ENCODE results near the gene LDHA.
"Not testable (repeated sequence)": the region's sequence is repeated elsewhere in the genome, so short reads cannot be mapped to it uniquely, and the experiment has no call there.

LDHA gene

GRCh38 chr11:18394928-18395734 lies 768 bp downstream of the LDHA start:
- DNase-seq: no peak

DNA sequence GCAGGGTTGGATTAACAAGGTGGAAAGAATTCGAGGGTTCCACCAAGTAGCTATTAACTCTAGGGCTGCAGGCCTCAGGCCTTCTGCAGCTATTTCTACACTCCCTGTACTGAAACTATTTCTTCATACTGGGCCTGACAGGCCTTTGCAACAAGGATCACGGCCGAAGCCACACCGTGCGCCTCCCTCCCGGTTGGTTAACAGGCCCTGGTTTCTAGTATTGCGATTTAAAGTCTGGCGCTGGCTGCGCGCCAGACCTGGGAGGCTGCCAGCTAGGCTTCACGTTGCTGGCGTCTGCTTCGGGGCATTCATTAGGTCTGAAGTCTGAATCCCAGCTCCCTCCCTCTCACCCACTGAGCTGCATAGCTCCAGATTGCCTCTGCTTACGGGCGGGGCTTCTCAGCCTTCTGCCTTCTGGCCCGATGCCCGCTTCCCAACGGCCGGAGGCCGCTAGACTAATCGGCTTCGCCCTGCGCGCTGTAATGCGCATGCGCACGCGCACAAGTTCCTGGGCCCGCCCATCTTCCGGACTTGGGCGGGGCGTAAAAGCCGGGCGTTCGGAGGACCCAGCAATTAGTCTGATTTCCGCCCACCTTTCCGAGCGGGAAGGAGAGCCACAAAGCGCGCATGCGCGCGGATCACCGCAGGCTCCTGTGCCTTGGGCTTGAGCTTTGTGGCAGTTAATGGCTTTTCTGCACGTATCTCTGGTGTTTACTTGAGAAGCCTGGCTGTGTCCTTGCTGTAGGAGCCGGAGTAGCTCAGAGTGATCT lies 1.6 kb downstream of the LDHA start:
- DNase-seq: peak; percentile 97

DNA sequence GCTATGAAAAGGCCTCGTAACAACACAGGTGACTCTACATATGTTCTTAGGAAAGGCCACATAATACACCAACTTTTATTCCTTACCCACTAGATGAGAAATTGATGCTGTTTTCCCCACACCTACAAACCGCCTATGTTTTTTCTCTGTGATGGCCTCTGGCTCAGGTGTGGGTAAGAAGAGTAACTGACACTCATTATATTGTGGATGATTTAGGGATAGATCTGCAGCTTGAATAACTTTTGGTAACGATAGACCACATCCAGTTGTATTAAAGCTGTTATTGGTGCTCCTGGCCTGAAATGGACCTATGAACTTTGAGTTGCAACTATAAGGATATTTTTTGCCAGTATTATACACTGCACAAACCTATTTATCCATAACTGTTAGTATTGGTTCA lies 3.6 kb downstream of the LDHA start:
- DNase-seq: no peak

GRCh38 chr11:18401077-18401476 lies 6.7 kb downstream of the LDHA start:
- not testable (repeated sequence) for DNase-seq

- DNase-seq: no peak
These were observed 9.7 kb downstream of the LDHA start for GRCh38 chr11:18404062-18404461.

DNA sequence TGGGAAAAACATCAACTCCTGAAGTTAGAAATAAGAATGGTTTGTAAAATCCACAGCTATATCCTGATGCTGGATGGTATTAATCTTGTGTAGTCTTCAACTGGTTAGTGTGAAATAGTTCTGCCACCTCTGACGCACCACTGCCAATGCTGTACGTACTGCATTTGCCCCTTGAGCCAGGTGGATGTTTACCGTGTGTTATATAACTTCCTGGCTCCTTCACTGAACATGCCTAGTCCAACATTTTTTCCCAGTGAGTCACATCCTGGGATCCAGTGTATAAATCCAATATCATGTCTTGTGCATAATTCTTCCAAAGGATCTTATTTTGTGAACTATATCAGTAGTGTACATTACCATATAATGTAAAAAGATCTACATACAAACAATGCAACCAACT lies 13.0 kb downstream of the LDHA start:
- DNase-seq: peak; percentile 67

DNA sequence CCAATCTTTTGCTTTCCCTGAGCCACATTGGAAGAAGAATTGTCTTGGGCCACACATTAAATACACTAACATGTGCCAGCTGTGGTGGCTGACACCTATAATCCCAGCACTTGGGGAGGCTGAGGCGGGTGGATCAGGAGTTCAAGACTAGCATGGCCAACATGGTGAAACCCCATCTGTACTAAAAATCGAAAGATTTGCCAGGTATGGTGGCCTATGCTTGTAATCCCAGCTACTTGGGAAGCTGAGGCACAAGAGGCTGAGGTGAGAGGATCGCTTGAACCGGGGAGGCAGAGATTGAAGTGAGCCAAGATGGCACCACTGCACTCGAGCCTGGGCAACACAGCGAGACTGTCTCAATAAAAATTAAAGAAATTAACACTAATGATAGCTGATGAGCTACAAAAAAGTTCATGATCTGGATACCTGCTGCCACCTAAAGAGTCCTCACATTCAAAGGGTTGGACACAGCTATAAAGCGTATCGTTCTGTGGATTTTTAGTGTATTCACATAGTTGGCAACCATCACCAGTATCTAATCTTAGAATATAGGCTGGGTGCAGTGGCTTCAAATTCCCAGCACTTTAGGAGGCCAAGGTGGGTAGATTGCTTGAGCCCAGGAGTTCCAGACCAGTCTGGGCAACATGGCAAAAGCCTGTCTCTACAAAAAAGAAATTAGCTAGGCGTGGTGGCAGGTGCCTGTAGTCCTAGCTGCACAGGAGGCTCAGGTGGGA lies 14.4 kb downstream of the LDHA start:
- peak; percentile 38 for DNase-seq

DNA sequence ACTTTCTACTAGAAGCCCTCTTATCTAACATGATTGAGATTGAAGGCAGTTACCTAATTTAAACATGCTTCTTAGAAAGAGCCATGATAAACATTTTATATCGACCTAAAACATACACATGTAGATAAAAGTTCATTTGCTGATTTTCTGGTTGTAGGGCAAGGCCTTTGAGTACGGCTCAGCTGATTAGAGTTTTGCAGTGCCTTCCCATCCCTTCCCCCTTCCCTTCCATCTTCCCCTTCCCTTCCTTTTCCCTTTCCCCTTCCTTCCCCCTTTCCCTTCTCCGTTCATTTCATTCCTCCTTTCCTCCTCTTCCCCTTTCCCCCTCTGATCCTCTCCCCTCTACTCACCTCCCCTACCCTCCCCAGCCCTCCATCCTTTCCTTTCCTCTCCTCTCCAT lies 22.1 kb downstream of the LDHA start:
- no peak for DNase-seq

DNA sequence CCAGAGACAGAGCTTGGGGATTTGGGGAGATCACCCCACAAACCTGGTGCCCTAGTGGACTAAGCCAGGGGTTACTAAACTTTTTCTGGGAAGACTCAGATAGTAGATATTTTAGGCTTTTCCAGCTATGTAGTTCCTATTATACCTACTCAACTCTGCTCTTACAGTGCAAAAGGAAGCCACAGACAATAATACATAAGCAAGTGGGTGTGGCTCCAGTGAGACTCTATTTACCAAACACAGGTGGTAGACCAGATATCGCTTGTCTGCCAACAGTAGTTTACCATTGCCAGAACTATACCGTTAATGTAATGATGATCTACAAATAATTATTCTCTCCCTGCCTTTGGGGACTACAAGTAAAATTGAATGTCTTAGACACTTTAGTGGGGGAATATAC lies 24.7 kb downstream of the LDHA start:
- DNase-seq: no peak

GRCh38 chr11:18420067-18420466 lies 25.7 kb downstream of the LDHA start:
- no peak for DNase-seq

DNA sequence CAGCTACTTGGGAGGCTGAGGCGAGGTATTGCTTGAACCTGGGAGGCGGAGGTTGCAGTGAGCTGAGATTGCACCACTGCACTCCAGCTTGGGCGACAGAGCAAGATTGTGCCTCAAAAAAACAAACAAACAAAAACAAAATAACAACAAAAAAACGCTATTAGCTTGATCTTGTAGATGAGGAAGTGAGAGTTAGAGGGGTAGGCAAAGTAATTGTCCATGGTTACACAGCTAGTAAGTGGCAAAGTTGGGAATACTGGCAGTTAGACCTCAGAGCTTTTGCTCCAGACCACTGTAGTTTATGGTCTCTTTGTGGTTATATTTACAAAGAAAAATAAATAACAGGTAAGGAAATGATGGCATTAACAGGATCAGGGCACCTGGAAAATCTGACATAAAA lies 32.9 kb downstream of the LDHA start:
- DNase-seq: no peak

DNA sequence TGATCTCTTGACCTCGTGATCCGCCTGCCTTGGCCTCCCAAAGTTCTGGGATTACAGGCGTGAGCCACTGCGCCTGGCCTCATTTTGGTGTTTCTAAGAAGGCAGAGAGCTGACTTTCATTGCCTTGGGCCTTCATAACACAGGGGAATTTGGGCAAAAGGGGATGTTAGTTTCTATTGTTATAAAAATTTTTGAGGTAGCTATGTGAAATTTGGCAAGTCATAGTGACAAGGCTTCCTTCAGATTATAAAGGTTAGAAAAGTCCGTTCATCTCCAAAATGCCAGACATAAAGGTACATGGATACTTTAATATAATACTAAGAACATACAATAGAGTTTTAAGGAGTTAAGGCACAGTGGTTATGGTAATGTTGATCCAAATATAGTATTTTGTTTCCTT lies 35.0 kb downstream of the LDHA start:
- DNase-seq: no peak

- DNase-seq: no peak
These were observed 44.3 kb downstream of the LDHA start for GRCh38 chr11:18438691-18439090.

GRCh38 chr11:18449251-18449650 lies 54.9 kb downstream of the LDHA start:
- DNase-seq: no peak

DNA sequence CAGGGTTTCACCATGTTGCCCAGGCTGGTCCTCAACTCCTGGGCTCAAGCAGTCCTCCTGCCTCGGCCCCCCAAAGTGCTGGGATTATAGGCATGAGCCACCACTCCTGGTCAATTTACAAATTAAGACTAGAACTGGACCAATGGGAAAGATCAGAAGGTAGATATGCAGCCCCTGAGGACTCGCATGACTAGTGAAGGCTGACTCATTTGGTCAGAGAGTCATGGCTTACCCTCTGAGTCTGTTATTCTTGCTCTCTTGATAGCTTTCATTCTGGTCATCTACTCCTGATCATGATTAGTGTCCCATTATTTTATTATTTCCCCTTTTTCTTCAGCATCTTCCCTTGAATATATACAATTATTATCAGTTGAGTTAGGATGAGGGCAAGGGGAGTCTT lies 58.6 kb downstream of the LDHA start:
- peak; percentile 39 for DNase-seq

DNA sequence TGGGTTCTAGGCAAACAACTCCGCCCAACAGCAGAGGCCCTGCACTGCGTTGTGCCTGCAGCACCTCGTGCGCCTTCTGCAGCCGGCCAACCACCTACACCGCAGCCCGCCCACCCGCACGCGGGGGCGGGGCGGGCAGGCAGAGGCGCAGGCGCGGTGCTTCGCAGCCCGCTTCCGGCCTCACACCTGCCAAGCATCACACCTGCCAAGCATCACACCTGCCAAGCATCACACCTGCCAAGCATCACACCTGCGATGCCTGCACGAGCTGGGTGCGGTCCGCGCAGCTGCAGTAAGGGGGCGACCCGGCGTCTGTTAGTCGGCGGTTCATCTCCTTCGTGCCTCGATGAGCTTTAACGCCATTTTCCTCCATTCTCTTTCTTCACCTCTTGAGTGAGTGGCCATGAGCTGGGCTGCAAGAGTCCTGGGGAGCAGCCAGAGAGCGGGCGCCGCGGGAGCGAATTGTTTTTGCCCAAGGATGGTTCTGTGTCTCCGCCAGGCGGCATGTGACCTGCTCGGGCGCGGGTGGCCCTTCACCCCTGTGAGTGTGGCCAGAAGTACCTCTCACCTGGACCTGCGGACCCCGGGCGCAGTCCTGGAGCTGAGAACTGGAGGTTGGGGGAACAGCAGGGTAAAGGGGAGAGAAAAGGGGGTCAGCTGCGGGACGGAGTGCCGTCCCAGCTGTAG lies 61.5 kb downstream of the LDHA start, which contains the start of gene LDHAL6A:
LDHAL6A (plus strand) TSS at position 171 of the 687 bp plus-strand sequence. CDS start 825 bp downstream, outside the sequence.
- DNase-seq: no peak

- DNase-seq: no peak
These were observed 63.1 kb downstream of the LDHA start for GRCh38 chr11:18457450-18457849.

Measured in fibroblast of skin of back (primary cell).